GM19238 (cell line): Measurements from ENCODE around the gene PSORS1C1.

Source experiments
- DNase-seq: peaks from one replicate; pipeline ENCODE4 v3.0.0; 2011; ENCODE audit warnings: low spot score; ENCODE audit not compliant: insufficient read length

The PSORS1C1 gene

GRCh38 chr6:31125586-31126363 is 11.2 kb downstream of the PSORS1C1 start:
- no peak for DNase-seq

DNA sequence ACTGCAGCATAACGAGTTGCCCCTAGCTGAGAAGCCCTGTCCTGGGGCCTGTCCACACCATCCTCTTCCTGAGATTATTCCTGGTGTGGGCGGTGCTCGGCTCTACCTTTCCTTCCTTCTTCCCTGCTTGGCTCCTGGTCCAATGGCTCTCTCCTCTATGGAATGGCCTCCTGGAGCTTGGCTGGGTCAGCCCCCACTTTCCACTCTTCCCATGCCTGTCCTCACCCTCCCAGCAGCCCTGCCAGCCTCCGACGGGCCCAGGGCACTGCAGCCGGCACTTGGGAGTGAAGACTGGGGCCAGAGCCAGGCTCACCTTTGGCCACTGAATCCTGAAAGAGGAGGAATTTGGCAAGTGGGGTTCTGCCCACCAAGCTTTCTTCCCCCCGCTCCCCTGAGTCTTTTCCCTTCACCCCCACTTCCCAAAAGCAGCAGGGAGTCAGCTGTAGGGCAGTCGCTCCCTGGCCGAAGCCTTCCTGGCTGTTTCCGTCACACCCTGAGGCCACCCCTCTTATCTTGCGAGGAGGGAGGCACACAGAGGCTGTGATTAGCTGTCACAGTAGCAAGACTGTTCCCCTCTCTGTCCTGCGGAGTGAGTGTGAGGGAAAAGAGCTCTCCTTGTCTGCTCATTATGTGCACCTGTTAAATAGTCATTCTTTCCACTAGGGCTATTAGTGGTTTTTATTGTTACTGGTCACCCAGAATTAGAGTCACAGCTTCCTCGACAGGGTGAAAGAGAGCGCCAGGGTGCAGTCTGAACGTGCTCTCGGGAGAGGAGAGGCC is 12.0 kb downstream of the PSORS1C1 start:
- DNase-seq, result no peak

DNA sequence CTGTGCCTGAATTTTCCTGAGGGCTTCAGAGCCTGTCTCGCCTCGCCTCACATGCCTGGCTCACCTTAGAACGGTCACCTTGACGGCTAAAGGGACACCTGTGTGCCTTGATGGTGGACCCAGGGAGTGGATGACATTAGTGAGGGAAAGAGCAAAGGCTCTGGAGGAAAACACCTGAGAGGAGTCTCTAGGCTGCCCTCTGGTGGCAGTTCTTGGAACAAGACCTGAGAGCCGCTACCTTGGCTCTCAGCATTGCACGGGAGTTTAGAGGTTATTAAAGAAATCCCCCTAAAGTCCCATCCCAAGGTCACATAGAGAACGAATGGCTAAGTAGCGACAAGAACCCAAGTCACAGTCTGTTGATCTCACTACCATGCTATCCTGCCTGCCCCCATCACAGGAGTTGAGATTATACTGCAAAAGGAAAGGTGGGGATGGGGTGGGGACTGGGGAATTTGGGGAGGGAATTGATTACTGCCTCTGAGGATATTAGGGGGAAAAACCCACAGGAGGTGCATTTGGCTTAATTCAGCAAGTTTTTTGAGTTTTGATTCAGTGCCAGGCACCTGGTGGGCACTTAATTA is 13.6 kb downstream of the PSORS1C1 start:
- DNase-seq, result peak; percentile 70

DNA sequence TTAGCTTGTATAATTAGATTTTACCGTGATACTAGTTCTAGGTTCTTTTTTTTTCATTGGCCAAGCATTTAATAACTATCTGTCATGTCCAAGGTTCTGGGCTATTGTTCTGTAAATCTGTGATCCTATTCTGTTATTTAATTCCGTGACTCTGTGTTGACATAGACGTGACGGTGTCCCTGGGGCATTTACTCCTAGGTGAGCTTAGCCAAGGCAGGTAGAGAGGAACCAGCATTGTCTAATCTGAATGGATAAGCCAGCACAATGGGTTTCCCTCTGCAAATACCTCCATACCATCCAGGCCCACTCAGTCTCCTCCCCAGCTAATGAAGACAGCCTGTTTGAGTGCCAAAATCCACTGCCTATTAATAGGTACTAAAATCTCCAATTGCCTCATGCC is 14.5 kb downstream of the PSORS1C1 start:
- no peak for DNase-seq

DNA sequence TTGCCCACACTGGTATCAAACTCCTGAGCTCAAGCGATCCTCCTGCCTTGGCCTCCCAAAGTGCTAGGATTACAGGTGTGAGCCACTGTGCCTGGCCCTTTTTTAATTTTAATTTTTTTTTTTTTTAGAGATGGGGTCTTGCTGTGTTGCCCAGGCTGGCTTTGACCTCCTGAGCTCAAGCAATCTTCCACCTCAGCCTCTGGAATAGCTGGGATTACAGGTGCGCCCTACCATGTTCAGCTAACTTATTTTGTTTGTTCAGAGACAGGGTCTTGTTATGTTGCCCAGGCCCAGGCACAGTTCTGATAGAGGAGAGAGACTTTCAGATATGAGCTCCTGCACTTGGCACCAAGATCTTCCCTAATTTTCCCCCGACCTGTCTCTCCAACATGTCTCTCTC is 16.2 kb downstream of the PSORS1C1 start:
- no peak for DNase-seq

DNA sequence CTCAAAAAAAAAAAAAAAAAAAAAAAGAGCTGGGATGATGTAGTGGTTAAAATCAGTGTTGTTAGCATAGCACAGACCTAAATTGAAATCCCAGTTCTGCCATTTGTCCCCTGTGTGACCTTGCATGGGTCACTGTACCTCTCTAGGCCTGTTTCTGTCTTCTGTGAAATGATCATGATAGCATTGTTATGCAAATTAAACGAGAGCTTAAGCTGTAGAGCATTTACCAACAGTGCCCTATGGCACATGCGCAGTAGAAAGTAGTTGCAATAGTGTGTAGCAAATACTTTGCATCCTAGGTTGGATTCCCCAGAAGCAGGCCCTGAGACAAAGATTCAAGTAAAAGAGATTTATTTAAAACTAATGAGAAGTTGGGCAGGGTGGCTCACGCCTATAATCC is 17.0 kb downstream of the PSORS1C1 start:
- no peak for DNase-seq

- DNase-seq, result no peak
Measured at GRCh38 chr6:31132806-31133205, 18.2 kb downstream of the PSORS1C1 start.

GRCh38 chr6:31135710-31136109 is 21.1 kb downstream of the PSORS1C1 start:
- no peak for DNase-seq

GRCh38 chr6:31138982-31139381 is 24.4 kb downstream of the PSORS1C1 start, which contains the start of gene PSORS1C2:
Gene PSORS1C2, minus strand, starts transcription at chr6:31139066. Its CDS starts 40 bp downstream, at chr6:31139026.
- DNase-seq, result no peak

- DNase-seq, result no peak
Measured at GRCh38 chr6:31139599-31139998, 25.0 kb downstream of the PSORS1C1 start.

DNA sequence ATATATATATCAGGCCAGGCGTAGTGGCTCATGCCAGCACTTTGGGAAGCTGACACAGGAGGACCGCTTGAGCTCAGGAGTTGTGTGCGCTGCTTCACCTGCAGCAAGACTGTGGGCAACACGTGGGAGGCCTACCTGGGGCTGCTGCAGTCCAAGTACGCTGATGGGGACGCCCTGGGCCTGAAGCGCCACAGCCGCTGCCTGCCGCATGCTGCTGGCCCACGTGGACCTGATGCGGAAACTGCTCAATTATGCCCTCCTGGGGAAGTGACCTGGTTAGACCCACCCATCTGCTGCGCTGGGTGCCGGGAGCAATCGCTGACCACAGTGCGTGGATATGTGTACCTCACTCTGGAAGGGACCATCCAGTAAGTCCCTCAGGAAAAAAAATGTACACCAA is 26.0 kb downstream of the PSORS1C1 start:
- no peak for DNase-seq

DNA sequence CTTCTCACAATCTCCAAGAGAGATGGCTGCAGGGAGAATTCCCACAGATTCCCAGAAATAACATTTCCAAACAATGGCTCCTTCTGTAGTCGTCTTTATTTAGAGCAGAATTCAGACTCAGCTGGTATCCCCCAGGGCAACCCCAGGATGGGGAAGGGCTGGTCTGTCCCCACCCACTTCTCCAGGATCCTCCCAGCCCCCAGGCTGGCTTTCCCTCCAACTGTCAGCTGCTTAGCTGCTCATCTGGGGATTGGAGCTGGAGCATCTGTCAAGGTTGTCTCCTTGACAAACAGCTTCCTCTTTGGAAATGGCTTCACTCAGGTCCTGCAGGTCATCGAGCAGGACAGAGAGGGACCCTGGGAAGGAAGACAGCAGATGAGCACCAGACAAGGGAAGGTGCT is 27.8 kb downstream of the PSORS1C1 start:
- no peak for DNase-seq

GRCh38 chr6:31143148-31143547 is 28.5 kb downstream of the PSORS1C1 start:
- DNase-seq, result no peak

DNA sequence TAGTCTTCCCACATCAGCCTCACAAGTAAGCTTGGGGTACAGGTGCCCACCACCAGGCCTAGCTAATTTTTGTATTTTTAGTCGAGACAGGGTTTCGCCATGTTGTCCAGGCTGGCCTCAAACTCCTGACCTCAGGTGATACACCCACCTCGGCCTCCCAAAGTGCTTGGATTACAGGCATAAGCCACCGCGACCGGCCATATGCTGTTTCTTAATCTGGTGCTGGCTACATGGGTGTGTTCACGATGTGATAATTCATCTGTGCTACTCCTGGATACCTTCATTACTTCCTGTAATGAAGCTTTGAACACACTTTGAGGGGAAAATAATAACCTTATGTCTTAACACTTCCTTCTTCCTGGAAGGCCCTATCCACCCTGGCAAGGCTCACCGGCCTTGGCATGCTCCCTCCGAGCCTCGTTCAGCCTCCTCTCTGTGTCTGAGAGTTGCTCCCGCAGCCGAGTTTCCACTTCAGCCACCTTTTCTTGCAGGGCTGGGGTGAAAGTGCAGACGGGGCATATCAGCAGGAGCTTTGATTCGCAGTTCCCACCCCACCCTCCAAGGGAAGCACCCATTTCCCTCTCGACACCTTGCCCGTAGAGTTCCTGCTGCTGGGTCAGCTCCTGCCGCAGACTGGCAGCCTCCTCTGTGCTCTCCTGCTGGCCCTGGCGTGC is 29.8 kb downstream of the PSORS1C1 start:
- no peak for DNase-seq

- no peak for DNase-seq
Measured at GRCh38 chr6:31144970-31145340, 30.4 kb downstream of the PSORS1C1 start.

DNA sequence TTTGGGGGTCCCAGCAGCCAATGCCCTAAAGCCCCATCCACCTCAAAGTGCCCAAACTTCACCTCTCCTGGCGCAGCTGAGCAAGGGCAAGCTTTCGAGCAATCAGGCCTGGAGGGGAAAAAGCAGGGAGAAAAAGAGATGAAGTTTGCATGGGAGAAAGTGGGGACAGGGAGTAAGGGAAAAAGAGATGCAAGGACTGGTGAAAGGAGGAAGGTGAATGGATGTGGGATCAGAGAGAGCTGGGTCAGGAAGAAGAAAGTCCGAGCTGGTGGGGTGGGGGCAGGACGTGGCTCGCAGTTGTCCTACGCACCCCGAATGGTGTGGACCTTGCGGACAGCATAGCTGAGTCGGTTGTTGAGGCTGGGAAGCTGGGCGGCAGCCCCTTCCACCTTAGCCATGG is 30.8 kb downstream of the PSORS1C1 start:
- no peak for DNase-seq

- no peak for DNase-seq
Measured at GRCh38 chr6:31149827-31150447, 35.3 kb downstream of the PSORS1C1 start.

- no peak for DNase-seq
Measured at GRCh38 chr6:31152781-31153180, 38.2 kb downstream of the PSORS1C1 start.

DNA sequence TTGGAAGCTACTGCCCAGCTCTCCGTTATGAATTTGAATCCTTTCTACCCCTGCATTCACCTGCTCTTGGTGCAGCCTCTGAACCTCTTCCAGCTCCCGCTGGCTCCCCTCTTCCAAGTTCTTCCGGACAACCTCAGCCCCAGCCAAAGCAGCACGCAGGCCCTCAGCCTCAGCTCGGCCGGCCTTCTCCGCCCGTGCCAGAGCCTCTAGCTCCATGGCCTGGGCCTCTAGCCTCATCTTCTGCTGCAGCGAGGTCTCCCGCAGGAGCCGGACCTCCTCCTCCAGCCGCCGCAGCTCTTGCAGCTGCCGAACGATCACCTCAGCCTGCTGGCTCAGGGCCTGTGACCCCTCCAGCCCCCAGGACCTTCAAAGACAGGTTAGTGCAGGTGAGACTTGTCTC is 39.8 kb downstream of the PSORS1C1 start:
- no peak for DNase-seq

DNA sequence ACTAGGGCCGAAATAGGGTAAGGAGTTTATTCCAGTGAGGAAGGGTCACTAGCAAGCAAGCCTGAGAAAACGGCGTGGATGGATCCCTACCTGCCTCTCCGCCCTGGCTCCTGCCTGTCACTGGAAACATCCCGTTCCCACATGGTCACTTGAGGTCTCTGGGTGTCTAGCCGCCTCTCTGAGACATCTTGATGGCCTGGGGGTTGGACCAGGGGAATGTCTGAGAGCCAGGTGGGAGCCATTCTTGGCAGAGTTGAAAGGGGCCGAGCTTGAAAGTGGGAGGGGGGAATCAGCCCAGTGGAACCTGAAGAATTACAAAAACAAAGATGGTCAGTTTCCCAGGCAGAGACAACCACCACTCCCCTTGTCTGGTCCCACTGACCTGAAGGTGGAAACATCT is 42.0 kb downstream of the PSORS1C1 start:
- DNase-seq, result no peak

DNA sequence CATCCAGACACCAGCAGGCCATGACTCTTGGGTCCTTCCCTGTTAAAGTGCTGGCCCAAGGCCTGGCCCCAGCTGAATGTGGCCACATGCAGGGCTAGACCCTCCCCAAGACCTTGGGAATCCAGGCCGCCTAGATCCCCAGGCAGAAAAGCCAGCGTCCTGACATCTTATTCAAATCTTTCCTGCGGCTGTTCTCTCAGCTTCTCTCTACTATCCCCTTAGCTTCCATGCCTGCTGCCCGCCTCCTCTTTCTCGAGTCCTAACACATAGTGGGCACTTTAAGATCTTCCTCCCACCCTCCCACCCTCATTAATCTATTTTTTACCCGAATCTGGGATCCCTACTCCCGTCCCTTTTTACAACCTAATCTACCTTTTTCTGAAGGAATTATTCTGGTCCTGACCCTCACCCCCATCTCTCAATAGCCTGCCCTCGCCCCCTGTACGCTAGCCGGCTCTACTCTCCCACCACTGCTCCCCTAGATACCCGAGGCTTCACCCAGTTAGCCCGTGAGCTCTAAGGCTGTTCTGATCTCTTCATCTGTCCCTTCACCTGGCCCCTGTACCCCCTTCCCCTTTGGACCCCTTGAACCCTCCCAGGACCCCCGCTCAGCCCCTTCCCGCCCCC is 43.0 kb downstream of the PSORS1C1 start, which contains the start of gene CCHCR1:
CCHCR1 (minus strand) TSS at position 290 of the 627 bp plus-strand sequence; CDS start at position 88, 202 bp downstream.
- DNase-seq, result no peak
